ENCODE data around the gene MMEL1.

The MMEL1 gene

GRCh38 chr1:2603521-2604155 lies 29.2 kb downstream of the MMEL1 start:
- no peak for DNase-seq

- no peak for DNase-seq
Measured at GRCh38 chr1:2602866-2603520, 29.8 kb downstream of the MMEL1 start.

- DNase-seq: no peak
Measured at GRCh38 chr1:2602311-2602835, 30.4 kb downstream of the MMEL1 start.

GRCh38 chr1:2601721-2602303 lies 31.0 kb downstream of the MMEL1 start:
- no peak for DNase-seq

- DNase-seq: no peak
Measured at GRCh38 chr1:2598329-2598931, 34.4 kb downstream of the MMEL1 start.

- DNase-seq: no peak
Measured at GRCh38 chr1:2597441-2598328, 35.1 kb downstream of the MMEL1 start.

GRCh38 chr1:2596530-2597333 lies 36.1 kb downstream of the MMEL1 start:
- DNase-seq: no peak

GRCh38 chr1:2595812-2596529 lies 36.8 kb downstream of the MMEL1 start:
- no peak for DNase-seq

GRCh38 chr1:2595261-2595811 lies 37.5 kb downstream of the MMEL1 start:
- no peak for DNase-seq

GRCh38 chr1:2594641-2595131 lies 38.1 kb downstream of the MMEL1 start:
- DNase-seq: no peak

- DNase-seq: no peak
Measured at GRCh38 chr1:2594001-2594640, 38.7 kb downstream of the MMEL1 start.

GRCh38 chr1:2593251-2593878 lies 39.5 kb downstream of the MMEL1 start:
- DNase-seq: no peak

GRCh38 chr1:2592672-2593071 lies 40.1 kb downstream of the MMEL1 start:
- no peak for DNase-seq

GRCh38 chr1:2591581-2592261 lies 41.1 kb downstream of the MMEL1 start:
- DNase-seq: no peak

- no peak for DNase-seq
Measured at GRCh38 chr1:2591233-2591580, 41.6 kb downstream of the MMEL1 start.

- DNase-seq: no peak
Measured at GRCh38 chr1:2590233-2591141, 42.3 kb downstream of the MMEL1 start.

GRCh38 chr1:2589431-2590232 lies 43.2 kb downstream of the MMEL1 start:
- DNase-seq: no peak

Measured in NCI-H1417 treated with DMSO at 0.1 percent for 48 hours (cell line).